Kidney glomerular epithelial cell (primary cell): ENCODE results near the gene FHIT.

Source experiments
- DNase-seq: peaks from one replicate; lab custom pipeline; 2025; lab: John Stamatoyannopoulos, UW

The FHIT gene

GRCh38 chr3:60160822-60161748 is 1090.2 kb downstream of the FHIT start:
- DNase-seq: no peak

GRCh38 chr3:60160111-60160821 is 1091.0 kb downstream of the FHIT start:
- no peak for DNase-seq

GRCh38 chr3:60158035-60158434 is 1093.2 kb downstream of the FHIT start:
- no peak for DNase-seq

DNA sequence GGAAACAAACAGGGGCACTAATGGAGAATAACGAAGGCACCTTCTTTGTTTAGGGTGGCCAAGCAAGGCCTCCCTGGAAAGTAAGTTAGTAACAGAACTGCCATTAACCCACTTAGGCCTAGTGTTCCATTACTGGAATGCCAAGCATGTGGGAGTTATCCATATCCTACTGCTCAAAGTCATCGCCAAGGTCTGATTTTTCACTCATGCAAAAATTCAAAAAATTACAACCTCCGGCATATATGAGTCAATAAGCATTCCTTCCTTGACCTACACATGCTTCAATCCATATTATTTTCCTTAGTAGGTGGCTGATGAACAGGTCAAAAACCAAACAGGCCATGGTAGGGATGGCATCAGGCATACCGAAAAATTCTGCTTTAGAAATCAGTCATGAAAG is 1097.2 kb downstream of the FHIT start:
- DNase-seq: peak; percentile 54

GRCh38 chr3:60153221-60153999 is 1097.8 kb downstream of the FHIT start:
- DNase-seq: no peak

DNA sequence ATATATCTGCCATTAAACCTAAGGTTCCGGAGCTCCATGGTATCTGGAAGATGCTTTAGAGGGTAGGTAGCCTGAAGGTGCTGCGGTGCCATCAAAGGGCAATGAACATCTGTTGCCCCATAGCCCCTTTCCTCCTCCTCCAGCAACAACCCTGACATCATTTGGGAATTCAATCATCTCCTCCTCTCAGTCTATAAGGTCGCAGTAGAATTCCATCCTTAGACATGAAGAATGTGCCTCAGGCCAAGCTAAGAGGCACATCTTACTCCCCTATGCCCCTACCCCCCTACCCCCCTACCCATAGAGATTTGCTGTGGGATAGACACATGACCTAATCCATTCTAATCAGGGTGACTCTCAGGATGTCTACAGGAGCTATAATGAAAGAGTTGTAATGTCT is 1101.8 kb downstream of the FHIT start:
- DNase-seq: no peak

GRCh38 chr3:60147249-60147950 is 1103.9 kb downstream of the FHIT start:
- DNase-seq: no peak

DNA sequence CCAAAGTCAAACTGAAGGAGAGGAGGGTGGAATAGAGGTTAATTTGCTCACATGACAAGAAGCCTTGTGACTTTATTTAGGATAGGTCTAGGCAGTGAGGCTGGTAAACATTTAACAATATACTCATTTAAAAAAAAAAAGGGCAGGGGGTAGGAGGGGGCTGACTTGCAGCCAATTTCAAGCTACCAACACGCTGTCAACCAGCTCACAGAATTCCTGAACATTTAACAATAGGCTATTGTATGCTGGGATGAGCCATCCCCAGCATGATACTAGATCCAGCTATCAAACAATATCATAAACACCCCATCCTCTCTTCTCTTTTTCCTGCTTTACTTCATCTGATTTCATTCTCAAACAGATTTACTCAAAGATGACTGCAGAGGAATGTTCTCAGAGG is 1105.1 kb downstream of the FHIT start:
- no peak for DNase-seq

DNA sequence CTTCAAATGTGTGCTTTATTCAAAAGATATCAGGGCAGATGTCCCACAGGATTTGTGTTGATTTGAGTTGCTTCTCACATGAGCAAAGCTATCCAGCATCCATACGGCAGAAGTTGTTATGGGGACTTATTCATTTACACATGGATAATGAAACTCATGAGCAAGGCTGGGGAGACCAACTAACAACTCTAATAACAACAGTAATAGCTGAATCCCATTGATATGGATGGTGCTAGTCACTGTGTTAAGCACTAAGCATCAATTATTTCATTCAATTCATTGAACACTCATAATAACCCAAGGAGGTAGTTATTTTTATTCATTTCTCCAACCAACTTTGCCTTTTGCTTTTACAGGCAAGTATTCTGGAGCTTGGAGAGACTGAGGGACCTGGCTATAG is 1107.2 kb downstream of the FHIT start:
- DNase-seq: no peak

DNA sequence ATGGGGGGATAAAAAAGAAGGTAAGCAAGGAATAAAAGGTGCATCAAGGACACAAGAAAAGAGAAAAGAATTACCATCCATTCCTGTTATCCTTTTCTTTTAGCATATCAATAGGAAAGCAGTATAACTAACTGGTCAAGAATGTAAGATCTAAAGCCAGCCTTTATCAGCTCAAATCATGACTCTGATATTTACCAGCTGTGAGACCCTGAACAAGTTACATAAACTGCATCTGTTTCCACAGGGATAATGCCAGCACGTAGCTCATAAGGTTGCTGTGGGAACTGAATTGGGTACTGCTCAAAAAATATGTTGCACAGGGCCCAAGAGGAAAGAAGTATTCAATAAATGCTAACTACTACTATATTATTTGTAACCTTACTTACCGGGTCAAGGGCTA is 1109.2 kb downstream of the FHIT start:
- no peak for DNase-seq

- no peak for DNase-seq
These were observed 1111.1 kb downstream of the FHIT start for GRCh38 chr3:60140160-60140559.

GRCh38 chr3:60136601-60137000 is 1114.7 kb downstream of the FHIT start:
- no peak for DNase-seq

DNA sequence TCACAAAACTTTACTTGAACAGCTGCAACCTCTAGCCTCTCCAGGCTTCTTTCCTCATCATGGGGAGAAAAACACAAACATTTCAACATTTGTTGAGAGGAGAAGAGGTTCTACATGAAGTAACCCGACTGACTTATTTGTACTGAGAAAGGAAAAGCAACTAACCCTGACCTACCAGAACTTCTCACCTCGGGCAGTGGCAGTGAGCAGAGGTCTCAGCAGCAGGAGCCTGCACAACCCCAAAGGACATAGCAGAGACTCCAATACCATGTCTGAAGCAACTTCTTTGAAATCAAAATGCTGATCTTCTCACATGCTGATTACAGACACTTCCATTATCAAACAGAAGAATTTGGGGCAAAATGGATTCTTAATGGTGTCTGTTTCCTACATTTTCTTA is 1115.8 kb downstream of the FHIT start:
- no peak for DNase-seq

- DNase-seq: no peak
These were observed 1117.7 kb downstream of the FHIT start for GRCh38 chr3:60133269-60134162.

DNA sequence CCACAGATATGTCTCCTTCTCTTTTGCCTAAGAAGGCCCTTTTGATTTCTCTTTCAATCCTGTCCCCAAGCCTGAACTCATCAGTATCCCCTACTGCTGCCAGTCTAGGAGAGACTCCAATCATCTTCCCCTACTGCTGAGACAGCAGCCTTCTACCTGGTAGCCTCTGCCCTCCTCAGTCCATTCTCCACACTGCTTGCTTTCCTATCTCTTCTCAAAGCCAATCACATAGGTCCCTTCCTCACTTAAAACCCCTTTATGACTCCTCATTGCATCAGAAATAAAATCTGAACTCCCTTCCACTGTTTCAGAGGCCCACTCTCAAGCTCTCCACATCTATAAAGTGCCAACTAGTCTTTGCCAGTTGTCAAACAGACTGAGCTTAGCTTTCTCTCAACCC is 1119.6 kb downstream of the FHIT start:
- DNase-seq: no peak

- DNase-seq: no peak
These were observed 1124.5 kb downstream of the FHIT start for GRCh38 chr3:60126511-60127304.

DNA sequence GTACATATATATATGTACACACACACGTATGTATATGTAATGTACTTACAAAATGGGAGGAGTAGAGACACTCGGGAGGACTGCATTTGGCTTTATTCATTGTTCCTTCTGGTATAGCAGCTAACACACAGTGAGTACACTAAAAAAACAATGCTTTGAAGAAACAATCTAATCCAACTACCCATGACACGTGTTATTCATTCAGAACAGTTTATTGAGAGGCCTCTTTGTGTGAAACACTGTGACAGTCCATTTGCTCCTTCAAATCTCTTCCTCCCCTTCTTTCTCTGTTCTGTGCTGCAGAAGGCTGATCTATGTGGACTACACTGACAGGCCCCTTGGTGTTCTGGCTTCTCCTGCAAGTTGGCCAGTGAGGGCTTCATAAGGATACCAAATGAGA is 1125.6 kb downstream of the FHIT start:
- no peak for DNase-seq

- no peak for DNase-seq
These were observed 1131.0 kb downstream of the FHIT start for GRCh38 chr3:60120245-60120644.

GRCh38 chr3:60114191-60114590 is 1137.1 kb downstream of the FHIT start:
- no peak for DNase-seq

GRCh38 chr3:60107275-60107674 is 1144.0 kb downstream of the FHIT start:
- no peak for DNase-seq
